Fibroblast of mammary gland (primary cell): ENCODE measurements around the gene HLA-DQA1.
A peak's percentile ranks its signal among the peaks of the same experiment; 100 is the strongest.
"Not testable (repeated sequence)": the region's sequence is repeated elsewhere in the genome, so short reads cannot be mapped to it uniquely, and the experiment has no call there.

Experiments
- DNase-seq: peaks from one replicate; pipeline ENCODE4 v3.0.0-alpha.2; 2010; ENCODE audit warnings: low read depth
- H3K4me3 ChIP-seq: 2 replicates; pipeline ENCODE4 v1.5.1; 2011; ENCODE audit warnings: low read depth, mild to moderate bottlenecking, low read length, moderate library complexity; ENCODE audit not compliant: control insufficient read depth
- TF ChIP-seq, protein P1 (sequence below): conservative IDR thresholded peaks from 2 replicates; pipeline ENCODE4 v1.5.1; 2011; ENCODE audit warnings: low read depth, low read length, inconsistent platforms; ENCODE audit not compliant: control insufficient read depth, insufficient read depth

HLA-DQA1 gene

DNA sequence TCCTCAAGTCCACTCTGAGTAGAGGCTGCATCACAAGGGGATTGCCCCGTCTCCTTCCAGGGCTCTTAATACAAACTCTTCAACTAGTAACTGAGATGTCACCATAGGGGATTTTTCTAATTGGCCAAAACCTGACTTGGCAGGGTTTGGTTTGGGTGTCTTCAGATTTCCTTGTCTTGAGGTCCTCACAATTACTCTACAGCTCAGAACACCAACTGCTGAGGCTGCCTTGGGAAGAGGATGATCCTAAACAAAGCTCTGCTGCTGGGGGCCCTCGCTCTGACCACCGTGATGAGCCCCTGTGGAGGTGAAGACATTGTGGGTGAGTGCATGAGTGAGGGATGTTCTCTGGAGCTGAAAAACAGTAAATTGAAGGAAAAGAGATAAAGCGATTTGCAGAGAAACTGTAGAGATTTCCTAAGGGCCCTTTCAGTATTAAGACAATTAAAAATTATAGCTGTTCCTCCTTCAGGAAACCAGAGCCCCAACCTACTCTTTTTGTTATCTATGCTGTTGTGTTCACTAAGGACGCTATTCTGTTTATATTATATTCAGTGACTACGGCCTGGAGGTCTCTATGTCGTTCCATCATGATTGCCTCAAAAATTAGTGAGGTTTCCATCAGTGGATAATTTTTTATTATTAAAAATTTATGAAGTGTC lies at the start of gene HLA-DQA1:
Gene HLA-DQA1, plus strand, starts transcription at position 188 of the 662 bp plus-strand sequence. Its CDS starts 53 bp downstream, at position 241.
- H3K4me3 ChIP-seq, result no peak within 1 kb of the TSS
- TF ChIP-seq, protein P1, sequence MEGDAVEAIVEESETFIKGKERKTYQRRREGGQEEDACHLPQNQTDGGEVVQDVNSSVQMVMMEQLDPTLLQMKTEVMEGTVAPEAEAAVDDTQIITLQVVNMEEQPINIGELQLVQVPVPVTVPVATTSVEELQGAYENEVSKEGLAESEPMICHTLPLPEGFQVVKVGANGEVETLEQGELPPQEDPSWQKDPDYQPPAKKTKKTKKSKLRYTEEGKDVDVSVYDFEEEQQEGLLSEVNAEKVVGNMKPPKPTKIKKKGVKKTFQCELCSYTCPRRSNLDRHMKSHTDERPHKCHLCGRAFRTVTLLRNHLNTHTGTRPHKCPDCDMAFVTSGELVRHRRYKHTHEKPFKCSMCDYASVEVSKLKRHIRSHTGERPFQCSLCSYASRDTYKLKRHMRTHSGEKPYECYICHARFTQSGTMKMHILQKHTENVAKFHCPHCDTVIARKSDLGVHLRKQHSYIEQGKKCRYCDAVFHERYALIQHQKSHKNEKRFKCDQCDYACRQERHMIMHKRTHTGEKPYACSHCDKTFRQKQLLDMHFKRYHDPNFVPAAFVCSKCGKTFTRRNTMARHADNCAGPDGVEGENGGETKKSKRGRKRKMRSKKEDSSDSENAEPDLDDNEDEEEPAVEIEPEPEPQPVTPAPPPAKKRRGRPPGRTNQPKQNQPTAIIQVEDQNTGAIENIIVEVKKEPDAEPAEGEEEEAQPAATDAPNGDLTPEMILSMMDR, result no peak
- no peak for DNase-seq

DNA sequence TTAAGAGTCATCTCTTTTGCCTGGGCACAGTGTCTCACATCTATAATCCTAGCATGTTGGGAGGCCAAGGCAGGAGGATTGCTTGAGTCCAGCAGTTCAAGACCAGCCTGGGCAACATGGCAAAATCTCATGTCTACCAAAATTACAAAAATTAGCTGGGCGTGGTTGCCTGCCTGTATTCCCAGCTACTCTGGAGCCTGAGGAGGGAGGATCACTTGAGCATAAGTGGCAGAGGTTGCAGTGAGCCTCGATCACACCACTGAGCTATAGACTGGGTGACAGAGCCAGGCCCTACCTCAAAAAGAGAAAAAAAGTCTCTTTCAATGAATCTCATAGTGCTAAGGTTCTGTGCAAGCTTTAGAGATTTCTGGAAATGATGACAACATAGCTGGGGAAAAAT lies 49.0 kb upstream of the HLA-DQA1 start:
- H3K4me3 ChIP-seq, result no peak overlapping the region
- TF ChIP-seq, protein P1, result no peak
- DNase-seq, result no peak

DNA sequence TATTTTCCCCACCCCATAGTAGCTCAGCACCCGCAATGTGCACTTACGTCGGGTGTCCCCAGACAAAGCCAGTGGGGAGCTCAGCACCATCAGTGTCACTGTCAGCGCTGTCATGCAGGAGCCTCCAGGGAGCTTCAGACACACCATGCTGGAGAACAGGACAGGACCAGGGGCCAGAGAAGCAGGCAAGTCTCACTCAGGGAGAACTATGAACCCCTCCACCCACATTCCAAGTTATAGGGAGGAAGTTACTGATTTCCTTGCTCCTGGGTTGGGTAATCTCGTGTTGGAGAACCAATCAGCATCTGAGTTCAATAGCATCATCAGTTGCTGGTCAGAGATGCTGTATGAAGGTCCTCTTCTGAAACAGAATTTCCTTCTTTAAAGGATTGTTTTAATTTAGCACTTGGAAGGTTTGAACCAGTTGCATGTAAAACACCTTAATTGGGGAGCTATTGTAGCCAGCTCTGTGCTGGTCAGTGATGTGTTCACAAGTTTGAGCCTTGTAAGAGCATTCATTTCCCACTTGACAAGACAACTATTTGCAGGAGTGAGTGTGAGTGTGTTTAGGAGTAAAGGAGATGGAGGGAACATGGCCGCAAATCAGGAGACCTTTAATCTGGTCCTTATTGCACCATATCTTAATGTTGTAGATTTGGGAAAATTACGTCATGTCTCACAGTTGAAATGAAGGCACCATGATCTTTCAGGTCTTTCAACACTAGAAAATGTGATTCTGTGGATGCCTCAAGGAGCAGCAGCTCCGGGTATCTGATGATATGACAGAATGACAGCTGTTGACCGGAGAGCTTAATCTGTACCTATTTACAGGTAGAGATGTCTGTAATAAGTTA lies 47.4 kb upstream of the HLA-DQA1 start, which contains the start of gene HLA-DRB1:
Gene HLA-DRB1, minus strand, starts transcription at position 253 of the 854 bp plus-strand sequence. Its CDS starts 106 bp downstream, at position 147.
- no peak within 1 kb of the TSS for H3K4me3 ChIP-seq
- peak; percentile 11 for DNase-seq
- TF ChIP-seq, protein P1, result no peak

DNA sequence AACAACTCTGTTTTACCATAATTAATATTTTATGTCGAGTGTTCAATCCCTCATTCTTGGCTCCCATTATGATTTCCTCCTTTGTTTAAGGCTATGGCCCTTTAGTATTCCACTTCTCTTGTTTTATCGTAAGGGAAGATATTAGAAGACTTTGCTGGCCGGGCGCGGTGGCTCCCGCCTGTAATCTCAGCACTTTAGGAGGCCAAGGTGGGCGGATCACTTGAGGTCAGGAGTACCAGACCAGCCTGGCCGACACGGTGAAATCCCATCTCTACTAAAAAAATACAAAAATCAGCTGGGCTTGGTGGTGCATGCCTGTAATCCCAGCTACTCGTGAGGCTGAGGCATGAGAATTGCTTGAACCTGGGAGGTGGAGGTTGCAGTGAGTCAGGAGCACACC lies 46.5 kb upstream of the HLA-DQA1 start:
- DNase-seq, H3K4me3 ChIP-seq: not testable (repeated sequence)

DNA sequence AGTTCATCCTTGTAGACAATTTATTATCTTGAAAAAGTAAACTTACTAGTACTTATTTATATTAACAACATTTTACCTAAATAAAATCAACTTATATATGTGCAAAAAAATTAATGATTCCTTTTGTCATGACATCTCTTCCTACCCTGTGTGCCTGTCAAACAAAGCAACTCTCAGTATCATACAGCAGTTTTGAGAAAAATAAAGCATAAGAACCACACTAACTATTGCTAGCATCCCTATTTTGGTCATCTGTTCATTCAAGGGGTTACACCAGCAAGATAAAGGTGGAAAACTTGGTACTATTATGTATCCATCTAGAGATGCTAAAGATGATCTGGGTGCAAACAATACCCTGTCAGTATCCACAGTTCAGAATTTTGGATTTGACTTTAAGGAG lies 40.2 kb upstream of the HLA-DQA1 start:
- TF ChIP-seq, protein P1, result no peak
- no peak for DNase-seq
- H3K4me3 ChIP-seq, result no peak overlapping the region

DNA sequence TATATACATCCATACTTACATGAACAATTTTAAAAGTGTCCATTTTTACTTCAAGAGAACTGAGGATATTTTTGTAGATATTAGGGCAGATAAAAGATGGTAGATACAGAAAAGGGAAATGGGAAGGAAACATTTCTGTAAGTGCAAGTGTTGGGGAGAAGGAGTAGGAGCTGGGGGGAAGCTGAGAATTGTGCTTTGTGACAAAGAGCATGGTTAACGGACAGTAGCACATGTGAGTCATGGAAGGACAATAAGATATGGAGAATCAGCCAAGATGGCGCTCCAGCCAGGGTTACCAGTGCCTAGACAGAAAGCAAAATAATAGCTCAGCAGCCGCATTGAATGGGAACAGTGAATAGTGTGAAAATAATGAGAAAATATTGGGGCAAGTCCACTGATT lies 34.8 kb upstream of the HLA-DQA1 start:
- DNase-seq, result no peak
- no peak overlapping the region for H3K4me3 ChIP-seq
- TF ChIP-seq, protein P1, result no peak

DNA sequence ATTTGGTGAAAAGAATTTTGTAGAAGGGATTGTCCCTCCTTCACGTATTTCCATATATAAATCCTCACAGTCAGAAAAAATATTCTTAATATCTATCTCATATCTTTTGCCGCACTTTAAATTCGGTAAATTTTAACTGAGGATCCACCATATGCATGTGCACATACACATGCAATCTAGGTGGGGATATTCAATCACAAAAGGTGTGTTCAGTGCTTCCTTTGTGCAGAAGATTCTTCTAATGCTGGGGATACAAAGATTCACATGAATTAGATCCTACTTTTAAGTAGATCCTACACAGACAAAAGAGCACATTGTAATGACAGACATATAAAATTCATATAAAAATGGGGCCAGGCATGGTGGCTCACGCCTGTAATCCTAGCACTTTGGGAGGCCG lies 34.0 kb upstream of the HLA-DQA1 start:
- no peak for DNase-seq

More for the DNA sequence above, 34.0 kb upstream of the HLA-DQA1 start:
- TF ChIP-seq, protein P1, result no peak
- no peak overlapping the region for H3K4me3 ChIP-seq
